ENCODE results near the gene ADAMTSL2.

The ADAMTSL2 gene

GRCh38 chr9:133534346-133535291, at the start of gene ADAMTSL2:
ADAMTSL2 (plus strand) TSS chr9:133534704; CDS start chr9:133536713, 2,009 bp downstream.
- DNase-seq (ENCODE audit: low read depth): no peak

- no peak for DNase-seq (ENCODE audit: low read depth)
These were observed 48.8 kb upstream of the ADAMTSL2 start for GRCh38 chr9:133485531-133486260.

GRCh38 chr9:133487331-133487725, 47.2 kb upstream of the ADAMTSL2 start:
- DNase-seq (ENCODE audit: low read depth): no peak

GRCh38 chr9:133488686-133489252, 45.7 kb upstream of the ADAMTSL2 start:
- no peak for DNase-seq (ENCODE audit: low read depth)

GRCh38 chr9:133489253-133490190, 45.0 kb upstream of the ADAMTSL2 start:
- DNase-seq (ENCODE audit: low read depth): no peak

- DNase-seq (ENCODE audit: low read depth): no peak
These were observed 44.3 kb upstream of the ADAMTSL2 start for GRCh38 chr9:133490201-133490681.

GRCh38 chr9:133490865-133491655, 43.4 kb upstream of the ADAMTSL2 start:
- no peak for DNase-seq (ENCODE audit: low read depth)

- DNase-seq (ENCODE audit: low read depth): no peak
These were observed 42.9 kb upstream of the ADAMTSL2 start for GRCh38 chr9:133491656-133491925.

- DNase-seq (ENCODE audit: low read depth): no peak
These were observed 42.2 kb upstream of the ADAMTSL2 start for GRCh38 chr9:133492061-133493021.

GRCh38 chr9:133493428-133493827, 41.1 kb upstream of the ADAMTSL2 start:
- no peak for DNase-seq (ENCODE audit: low read depth)

GRCh38 chr9:133493845-133494540, 40.5 kb upstream of the ADAMTSL2 start:
- DNase-seq (ENCODE audit: low read depth): no peak

GRCh38 chr9:133494636-133495326, 39.7 kb upstream of the ADAMTSL2 start:
- no peak for DNase-seq (ENCODE audit: low read depth)

GRCh38 chr9:133495327-133496293, 38.9 kb upstream of the ADAMTSL2 start:
- DNase-seq (ENCODE audit: low read depth): no peak

- DNase-seq (ENCODE audit: low read depth): no peak
These were observed 37.4 kb upstream of the ADAMTSL2 start for GRCh38 chr9:133496861-133497842.

- no peak for DNase-seq (ENCODE audit: low read depth)
These were observed 35.2 kb upstream of the ADAMTSL2 start for GRCh38 chr9:133499132-133499891.

All from HS-5 (cell line).